ENCODE results near the gene BRD3OS. TPM values are rescaled to one million over a fixed set of nuclear protein-coding genes. Genes with fewer than 3 reads are reported as not detected.
"Not testable (repeated sequence)": the region's sequence is repeated elsewhere in the genome, so short reads cannot be mapped to it uniquely, and the experiment has no call there.

Gene BRD3OS
- total and polyA plus RNA-seq, 2 of the 4 experiments (the other 2 are of a cell fraction) = 15.8 to 20.7 TPM

GRCh38 chr9:133988771-133989170 is 36.5 kb upstream of the BRD3OS start:
- H3K18ac ChIP-seq (ENCODE audit: low read depth, low read length); ATAC-seq (ENCODE audit: low read depth); H2AK5ac ChIP-seq (ENCODE audit: low read depth, low read length); intact Hi-C loops (cut with micrococcal nuclease); H2BK5ac ChIP-seq (ENCODE audit: low read depth, low read length, poor library complexity, severe bottlenecking); H3K4ac ChIP-seq (ENCODE audit: low read depth, low read length); H3K56ac ChIP-seq (ENCODE audit: extremely low read depth, insufficient read depth, low read length); H3K27ac ChIP-seq (ENCODE audit: insufficient read depth, low read length); H4K5ac ChIP-seq (ENCODE audit: low read depth, low read length); H2BK20ac ChIP-seq (ENCODE audit: low read depth, low read length); H2AK9ac ChIP-seq (replicated peaks; ENCODE audit: low read depth, low read length, poor library complexity); H3K9me3 ChIP-seq (ENCODE audit: control insufficient read depth, insufficient read depth, low read length); H3K9ac ChIP-seq (ENCODE audit: low read depth, low read length); H3K4me2 ChIP-seq (ENCODE audit: low read depth, low read length); dilution Hi-C loops (cut with HindIII; ENCODE audit: low sequenced_read_pairs, unreplicated experiment); H4K8ac ChIP-seq (ENCODE audit: low read depth in 2 of 2, low read length in 2 of 2); H2BK15ac ChIP-seq (ENCODE audit: low read depth, low read length); H3K14ac ChIP-seq (replicated peaks; ENCODE audit: low read depth, low read length); H3K23ac ChIP-seq (ENCODE audit: low read depth, low read length); H2AFZ ChIP-seq (replicated peaks; ENCODE audit: low read length, poor library complexity); in situ Hi-C loops (cut with MboI; ENCODE audit: low sequenced_read_pairs); H3K4me1 ChIP-seq (ENCODE audit: control insufficient read depth, insufficient read depth, low read length); H3K36me3 ChIP-seq (ENCODE audit: control insufficient read depth, insufficient read depth, low read length); H3K4me3 ChIP-seq (ENCODE audit: insufficient read depth, low read depth, low read length); H2BK120ac ChIP-seq (ENCODE audit: low read depth, low read length); POLR2A ChIA-PET (ENCODE audit: unreplicated experiment); H3K27me3 ChIP-seq (ENCODE audit: control insufficient read depth, insufficient read depth, low read length); DNase-seq; BruUV-seq (replicated peaks); H4K91ac ChIP-seq (ENCODE audit: insufficient read depth, low read depth, low read length): not testable (repeated sequence)
- no CpG with 5 or more reads among the region's 14 CpGs for WGBS, 2 experiments (ENCODE audit: extremely low coverage in 2 of 2, insufficient read length in 1 of 2)
- CTCF ChIA-PET = interaction anchor here (0.7 kb wide), 2 partner anchors 19 to 26 kb away, joined by 3 to 13 read pairs; no protein-coding TSS in a partner anchor
- Histone ChIP-seq H3K9me1 (ENCODE audit: insufficient read depth, low read length) (peaks cover 19% of the 10 kb centered on the region), H4K20me1 (ENCODE audit: insufficient read depth, low read length) (peaks cover 63% of the 10 kb centered on the region), H3K79me1 (ENCODE audit: low read depth in 1 of 2, low read length in 2 of 2) (peaks cover 23 to 70% of the 10 kb centered on the region in 2 experiments)
